ENCODE measurements around the gene DACT2. TPM values are rescaled to one million over a fixed set of nuclear protein-coding genes. Genes with fewer than 3 reads are reported as not detected.

DACT2 gene
- total and polyA plus RNA-seq, 9 of the 15 experiments (the other 6 are each of a cell fraction or from before 2014, with no cell fraction given) = not detected

DNA sequence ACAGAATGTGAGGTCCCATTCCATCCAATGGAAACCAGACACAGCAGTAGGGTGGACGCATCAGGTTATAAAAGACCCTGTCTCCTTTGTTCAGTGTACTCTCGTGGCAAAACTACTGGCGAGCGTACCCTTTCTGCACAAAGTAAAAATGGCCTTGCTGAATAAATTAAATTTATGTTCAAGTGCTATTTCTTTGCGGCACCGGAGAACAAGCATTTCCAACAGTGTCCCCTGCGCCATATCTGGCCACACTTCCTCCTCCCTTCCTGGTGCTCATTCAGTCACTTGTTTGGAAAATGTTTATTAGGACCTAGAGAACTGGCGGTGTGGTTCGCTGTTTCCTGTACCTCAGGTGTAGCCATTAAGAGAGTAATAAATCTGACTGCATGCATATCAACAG is 46.9 kb upstream of the DACT2 start:
- Histone ChIP-seq H3K4me2 (ENCODE audit: insufficient read depth, low read length) (no peak overlapping the region), H4K20me1 (replicated peaks; ENCODE audit: control insufficient read depth, insufficient read depth, low read length) (peaks cover 4% of the 10 kb centered on the region), H3K4me1 (replicated peaks in 1 of 2; ENCODE audit: control insufficient read depth in 2 of 2, insufficient read depth in 2 of 2, low read length in 2 of 2) (peaks cover 0 to 11% of the 10 kb centered on the region in 2 experiments; a peak in 2 of 5 replicates), H2AFZ (ENCODE audit: low read depth, low read length) (no peak overlapping the region), H3K9ac (ENCODE audit: insufficient read depth in 1 of 2, low read depth in 2 of 2, low read length in 2 of 2) (no peak overlapping the region), H3K27me3 (ENCODE audit: control insufficient read depth in 2 of 2, insufficient read depth in 2 of 2, low read length in 2 of 2) (peaks cover 28 to 64% of the 10 kb centered on the region in 2 experiments), H3K4me3 (no peak overlapping the region), H3K79me2 (ENCODE audit: control insufficient read depth, insufficient read depth, low read length) (no peaks in the 10 kb centered on the region), H3K36me3 (ENCODE audit: control insufficient read depth, insufficient read depth, low read length) (no peaks in the 10 kb centered on the region), H3K9me1 (ENCODE audit: control insufficient read depth, insufficient read depth, low read length) (no peaks in the 10 kb centered on the region), H3K9me3 (replicated peaks; ENCODE audit: control insufficient read depth, insufficient read depth, low read depth, low read length) (no peaks in the 10 kb centered on the region), H3K27ac (ENCODE audit: extremely low read depth, low read depth, low read length) (no peak overlapping the region)
- WGBS (ENCODE audit: insufficient coverage, low coverage, missing lambda C conversion rate) = 4% methylated on average over 9 of the region's 9 CpGs
- ChIA-PET CTCF (ENCODE audit: low intra/inter-chr PET ratio) (no interaction called here), POLR2A (no interaction called here)
- FAIRE-seq (no peak), DNase-seq (ENCODE audit: extremely low read depth in 1 of 4, low spot score in 3 of 4) (no peak), ATAC-seq (no peak)
- in situ Hi-C loops (cut with MboI) = no loop called here
- no TSS peak for BruUV-seq (replicated peaks)
- intact Hi-C loops (cut with micrococcal nuclease) = no loop called here
- no peak for TF ChIP-seq RAD21 (CRISPR knock-in tag; conservative IDR thresholded peaks at IDR 0.05 in 1 of 2, IDR thresholded peaks at IDR 0.05 in 1 of 2)
- TF ChIP-seq, protein P1, sequence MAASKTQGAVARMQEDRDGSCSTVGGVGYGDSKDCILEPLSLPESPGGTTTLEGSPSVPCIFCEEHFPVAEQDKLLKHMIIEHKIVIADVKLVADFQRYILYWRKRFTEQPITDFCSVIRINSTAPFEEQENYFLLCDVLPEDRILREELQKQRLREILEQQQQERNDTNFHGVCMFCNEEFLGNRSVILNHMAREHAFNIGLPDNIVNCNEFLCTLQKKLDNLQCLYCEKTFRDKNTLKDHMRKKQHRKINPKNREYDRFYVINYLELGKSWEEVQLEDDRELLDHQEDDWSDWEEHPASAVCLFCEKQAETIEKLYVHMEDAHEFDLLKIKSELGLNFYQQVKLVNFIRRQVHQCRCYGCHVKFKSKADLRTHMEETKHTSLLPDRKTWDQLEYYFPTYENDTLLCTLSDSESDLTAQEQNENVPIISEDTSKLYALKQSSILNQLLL (CRISPR knock-in tag; IDR thresholded peaks at IDR 0.05; ENCODE audit: borderline replicate concordance) = no peak
- no peak for TF ChIP-seq ZKSCAN8 (CRISPR knock-in tag; IDR thresholded peaks at IDR 0.05)
- TF ChIP-seq PHF21A (IDR thresholded peaks at IDR 0.05; ENCODE audit: borderline replicate concordance, low read depth) = no peak
- no peak for TF ChIP-seq POLR2G (IDR thresholded peaks at IDR 0.05; ENCODE audit: low read depth, low read length)
- no peak for TF ChIP-seq HCFC1 (IDR thresholded peaks at IDR 0.05; ENCODE audit: low read depth, low read length)
- no peak for TF ChIP-seq FOXJ3 (CRISPR knock-in tag; IDR thresholded peaks at IDR 0.05)
- TF ChIP-seq IFI16 (CRISPR knock-in tag; IDR thresholded peaks at IDR 0.05) = no peak
- no peak for TF ChIP-seq ZNF699 (CRISPR knock-in tag; IDR thresholded peaks at IDR 0.05; ENCODE audit: insufficient replicate concordance)
- no peak for TF ChIP-seq ZNF282 (CRISPR knock-in tag; IDR thresholded peaks at IDR 0.05)
- no peak for TF ChIP-seq HMG20B (CRISPR knock-in tag; IDR thresholded peaks at IDR 0.05)
- no peak for TF ChIP-seq ZSCAN32 (CRISPR knock-in tag; IDR thresholded peaks at IDR 0.05)
- TF ChIP-seq RBM22 (IDR thresholded peaks at IDR 0.05; ENCODE audit: low read depth, low read length, poor library complexity, severe bottlenecking) = no peak
- no peak for TF ChIP-seq CTBP1 (IDR thresholded peaks at IDR 0.05; ENCODE audit: borderline replicate concordance)
- TF ChIP-seq SMAD4 (CRISPR knock-in tag; conservative IDR thresholded peaks at IDR 0.05) = no peak
- no peak for TF ChIP-seq PTRF (tag; IDR thresholded peaks at IDR 0.05)
